ENCODE measurements around the gene NOP56. TPM values are rescaled to one million over a fixed set of nuclear protein-coding genes. Genes with fewer than 3 reads are reported as not detected.

The NOP56 gene
- total and polyA plus RNA-seq, 2 of the 4 experiments (the other 2 are of a cell fraction) = 189 to 231 TPM

DNA sequence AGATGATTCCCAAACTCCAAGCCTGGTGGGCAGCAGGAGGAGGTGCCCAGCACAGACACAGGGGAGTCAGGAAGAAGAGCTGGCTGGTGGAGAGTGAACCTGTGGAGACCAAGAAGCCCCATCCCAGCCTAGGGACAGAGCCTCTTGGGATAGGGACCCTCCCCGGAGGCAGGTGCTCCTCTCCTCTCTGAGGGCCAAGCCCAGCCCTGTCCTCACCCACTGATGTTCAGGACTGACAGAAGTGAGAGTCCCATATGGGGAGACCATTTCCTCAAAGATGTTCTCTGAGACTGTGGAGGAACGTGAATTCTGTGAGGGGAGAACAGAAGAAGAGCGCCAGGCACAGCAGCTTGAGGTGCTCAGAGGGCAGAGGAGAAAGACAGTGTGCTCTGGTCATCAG, 37.8 kb downstream of the NOP56 start:
- Histone ChIP-seq H3K4ac (ENCODE audit: low read depth, low read length) (no peak overlapping the region), H2BK120ac (ENCODE audit: low read depth, low read length) (no peak overlapping the region), H4K20me1 (ENCODE audit: insufficient read depth, low read length) (no peaks in the 10 kb centered on the region), H4K5ac (ENCODE audit: low read depth, low read length) (no peak overlapping the region), H3K4me2 (ENCODE audit: low read depth, low read length) (no peak overlapping the region), H3K56ac (ENCODE audit: extremely low read depth, insufficient read depth, low read length) (no peak overlapping the region), H3K79me1 (ENCODE audit: low read depth in 1 of 2, low read length in 2 of 2) (no peaks in the 10 kb centered on the region), H3K36me3 (ENCODE audit: control insufficient read depth, insufficient read depth, low read length) (no peaks in the 10 kb centered on the region), H3K27ac (ENCODE audit: insufficient read depth, low read length) (no peak overlapping the region), H2AK9ac (replicated peaks; ENCODE audit: low read depth, low read length, poor library complexity) (no peak overlapping the region), H3K4me3 (ENCODE audit: insufficient read depth, low read depth, low read length) (no peak overlapping the region), H3K14ac (replicated peaks; ENCODE audit: low read depth, low read length) (no peak overlapping the region), H3K9me3 (ENCODE audit: control insufficient read depth, insufficient read depth, low read length) (no peaks in the 10 kb centered on the region), H3K27me3 (ENCODE audit: control insufficient read depth, insufficient read depth, low read length) (peaks cover 56% of the 10 kb centered on the region), H2BK20ac (ENCODE audit: low read depth, low read length) (no peak overlapping the region), H2BK15ac (ENCODE audit: low read depth, low read length) (no peak overlapping the region), H3K4me1 (ENCODE audit: control insufficient read depth, insufficient read depth, low read length) (no peaks in the 10 kb centered on the region), H4K91ac (ENCODE audit: insufficient read depth, low read depth, low read length) (no peak overlapping the region), H2AFZ (replicated peaks; ENCODE audit: low read length, poor library complexity) (no peak overlapping the region), H2BK5ac (ENCODE audit: low read depth, low read length, poor library complexity, severe bottlenecking) (no peak overlapping the region), H3K18ac (ENCODE audit: low read depth, low read length) (no peak overlapping the region), H2AK5ac (ENCODE audit: low read depth, low read length) (no peak overlapping the region), H3K9me1 (ENCODE audit: insufficient read depth, low read length) (no peaks in the 10 kb centered on the region; the same call in 1 of the 2 replicates), H4K8ac (ENCODE audit: low read depth in 2 of 2, low read length in 2 of 2) (no peak overlapping the region), H3K23ac (ENCODE audit: low read depth, low read length) (no peak overlapping the region), H3K9ac (ENCODE audit: low read depth, low read length) (no peak overlapping the region)
- ATAC-seq (ENCODE audit: low read depth) (no peak), DNase-seq (no peak)
- no CpG with 5 or more reads among the region's 3 CpGs for WGBS, 2 experiments (ENCODE audit: extremely low coverage in 2 of 2, insufficient read length in 1 of 2)
- no TSS peak for BruUV-seq (replicated peaks)
- TF ChIP-seq BHLHE40 (IDR thresholded peaks at IDR 0.05; ENCODE audit: low read depth, low read length) (no peak), MAZ (IDR thresholded peaks at IDR 0.05; ENCODE audit: borderline replicate concordance, low read depth, low read length) (no peak), RFX5 (IDR thresholded peaks at IDR 0.05; ENCODE audit: low read depth, low read length) (no peak), MXI1 (IDR thresholded peaks at IDR 0.05; ENCODE audit: borderline replicate concordance, low read depth, low read length) (no peak), SMC3 (IDR thresholded peaks at IDR 0.05; ENCODE audit: low read depth, low read length) (no peak), NFE2L2 (IDR thresholded peaks at IDR 0.05; ENCODE audit: low read depth, low read length) (no peak), FOS (IDR thresholded peaks at IDR 0.05; ENCODE audit: low read depth, low read length) (no peak), RAD21 (IDR thresholded peaks at IDR 0.05; ENCODE audit: low read length) (no peak), CHD1 (IDR thresholded peaks at IDR 0.05; ENCODE audit: low read depth, low read length) (no peak)
- POLR2A ChIA-PET (ENCODE audit: unreplicated experiment) = no interaction called here
- intact Hi-C loops (cut with micrococcal nuclease) (no loop called here), in situ Hi-C loops (cut with MboI; ENCODE audit: low sequenced_read_pairs) (no loop called here), dilution Hi-C loops (cut with HindIII; ENCODE audit: low sequenced_read_pairs, unreplicated experiment) (no loop called here)
- CTCF ChIA-PET = no interaction called here
